ENCODE data around the gene ZNF69.
"Not testable (repeated sequence)": the region's sequence is repeated elsewhere in the genome, so short reads cannot be mapped to it uniquely, and the experiment has no call there.

Gene ZNF69

DNA sequence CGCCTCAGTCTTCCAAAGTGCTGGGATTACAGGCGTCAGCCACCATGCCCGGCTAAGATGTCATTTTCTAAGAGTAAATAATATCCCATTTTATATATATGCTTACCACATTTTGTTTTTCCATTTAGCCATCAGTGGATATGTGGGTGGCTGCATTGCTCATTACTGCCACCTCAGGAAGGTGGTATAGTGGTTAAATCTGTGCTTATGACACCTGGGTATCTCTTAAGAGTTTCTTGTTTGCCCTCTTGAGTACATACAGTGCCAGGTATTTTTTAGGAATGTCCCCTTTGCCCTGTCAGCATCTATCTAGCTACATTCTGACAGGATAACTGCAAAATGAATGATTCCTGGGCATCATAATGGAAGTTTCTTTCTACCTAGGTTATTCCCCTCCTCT lies 14.6 kb downstream of the ZNF69 start:
- no peak for DNase-seq

DNA sequence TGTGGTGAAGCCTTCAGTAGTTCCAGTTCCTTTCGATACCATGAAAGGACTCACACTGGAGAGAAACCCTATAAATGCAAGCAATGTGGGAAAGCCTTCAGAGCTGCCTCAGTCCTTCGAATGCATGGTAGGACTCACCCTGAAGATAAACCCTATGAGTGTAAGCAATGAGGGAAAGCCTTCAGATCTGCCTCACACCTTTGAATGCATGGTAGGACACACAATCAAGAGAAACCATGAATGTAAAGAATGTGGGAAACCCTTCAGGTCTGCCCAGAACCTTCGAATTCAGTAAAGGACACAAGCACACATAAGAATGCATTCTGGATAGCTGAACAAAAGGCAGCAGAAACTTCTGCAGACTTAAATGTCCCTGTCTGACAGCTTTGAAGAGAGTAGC lies 18.3 kb downstream of the ZNF69 start:
- DNase-seq = no peak

DNA sequence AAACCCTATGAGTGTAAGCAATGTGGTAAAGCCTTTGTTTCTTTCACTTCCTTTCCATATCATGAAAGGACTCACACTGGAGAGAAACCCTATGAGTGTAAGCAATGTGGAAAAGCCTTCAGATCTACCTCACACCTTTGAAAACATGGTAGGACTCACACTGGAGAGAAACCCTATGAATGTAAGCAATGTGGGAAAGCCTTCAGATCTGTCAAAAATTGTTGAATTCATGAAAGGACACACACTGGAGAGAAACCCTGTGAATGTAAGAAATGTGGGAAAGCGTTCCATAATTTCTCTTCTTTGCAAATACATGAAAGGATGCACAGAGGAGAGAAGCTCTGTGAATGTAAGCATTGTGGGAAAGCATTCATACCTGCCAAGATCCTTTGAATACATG lies 24.4 kb downstream of the ZNF69 start:
- DNase-seq = not testable (repeated sequence)

DNA sequence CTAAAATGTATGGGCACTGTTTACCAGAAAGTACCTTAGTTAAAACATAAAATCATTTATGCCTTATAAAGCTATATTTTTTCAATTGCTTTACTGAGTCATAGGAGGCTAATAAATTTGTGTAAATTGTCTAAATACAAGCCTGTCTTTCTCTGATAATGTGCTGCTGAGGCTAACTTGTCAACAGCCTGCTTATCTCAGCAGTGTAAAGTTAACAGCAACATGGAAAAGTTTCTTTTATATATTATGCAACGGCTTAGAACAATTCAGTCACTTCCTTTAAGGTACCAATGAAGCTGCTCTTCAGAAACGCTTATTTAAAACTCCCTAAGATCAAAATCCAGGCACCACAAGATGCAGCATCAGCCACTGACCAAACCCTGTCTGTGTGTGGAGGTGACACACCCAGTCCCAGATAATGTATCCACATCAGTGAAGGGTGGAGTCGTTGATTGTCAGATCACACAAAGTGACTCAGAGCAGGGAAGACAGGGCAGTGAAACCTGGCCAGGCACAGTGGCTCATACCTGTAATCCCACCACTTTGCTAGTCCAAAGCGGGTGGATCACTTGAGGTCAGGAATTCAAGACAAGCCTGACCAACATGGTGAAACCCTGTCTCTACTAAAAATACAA lies 27.0 kb downstream of the ZNF69 start:
- not testable (repeated sequence) for DNase-seq

DNA sequence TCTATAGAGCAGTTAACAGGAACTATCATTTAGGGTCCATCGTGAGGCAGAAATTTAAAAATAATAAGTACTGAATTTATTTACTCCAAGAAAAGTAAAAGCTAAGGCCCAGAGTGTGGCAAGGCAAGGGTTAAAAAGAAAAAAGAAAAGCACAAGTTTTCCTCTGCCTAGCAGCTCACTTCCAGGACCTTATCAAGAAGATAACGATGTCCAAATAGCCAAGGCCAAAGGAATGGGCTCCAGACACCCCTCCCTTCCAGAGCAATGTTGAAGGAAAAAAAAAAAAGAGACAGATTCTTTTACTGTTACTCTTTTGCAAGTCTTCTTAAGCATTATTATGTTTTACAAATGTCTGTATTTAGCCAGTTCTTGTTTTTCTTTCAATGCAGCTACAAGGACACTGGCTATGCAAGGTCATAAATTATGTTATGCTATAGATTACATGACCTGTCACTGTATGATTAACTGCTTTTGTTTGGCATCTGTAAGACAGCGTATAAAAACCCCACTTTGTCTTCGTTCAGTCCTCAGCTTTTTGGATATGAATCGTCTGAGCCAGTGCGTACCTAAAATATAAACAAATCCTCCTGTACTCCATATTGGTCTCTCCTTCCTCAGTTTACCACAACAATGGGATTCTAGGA lies 34.4 kb downstream of the ZNF69 start:
- no peak for DNase-seq

DNA sequence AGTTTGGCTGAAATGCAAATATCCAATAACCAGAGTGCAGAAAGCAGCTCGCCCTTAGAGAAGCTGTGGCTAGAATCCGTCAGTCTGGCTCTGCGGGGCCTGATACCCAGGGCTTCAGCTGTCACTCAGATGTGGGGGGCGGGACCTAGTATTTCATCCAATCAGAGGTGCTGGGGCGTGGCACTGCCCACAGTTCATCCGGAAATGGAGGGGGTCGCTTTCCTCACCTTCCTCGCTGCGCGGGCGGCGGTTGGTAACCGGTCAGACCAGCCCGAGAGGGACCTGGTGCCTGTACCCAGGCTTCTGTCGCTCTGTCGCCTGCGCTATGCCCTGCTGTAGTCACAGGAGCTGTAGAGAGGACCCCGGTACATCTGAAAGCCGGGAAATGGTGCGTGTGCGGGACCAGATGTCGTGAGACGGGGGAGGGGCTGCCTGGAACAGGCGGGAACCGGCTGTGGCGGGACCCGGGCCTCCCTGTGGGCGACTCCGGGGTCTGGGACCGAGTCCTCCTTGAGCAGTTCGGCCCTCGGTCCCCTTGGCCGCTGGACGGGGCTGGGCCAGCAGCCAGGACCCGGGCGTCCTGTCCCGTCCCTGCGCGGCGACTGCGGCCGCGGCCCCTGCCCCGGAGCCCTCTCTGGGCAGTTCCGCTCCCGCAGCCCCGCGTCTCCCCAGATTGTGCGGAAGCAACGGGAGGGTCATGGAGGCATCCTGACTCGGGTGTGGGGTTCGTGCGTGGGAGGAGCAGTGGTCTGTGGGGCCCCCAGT lies 37.5 kb downstream of the ZNF69 start, which contains the start of gene ZNF700:
TSS of gene ZNF700 (plus strand) at position 222 of the 765 bp plus-strand sequence. CDS start at position 326, 104 bp downstream.
- peak; percentile 88 to 90 for DNase-seq

DNA sequence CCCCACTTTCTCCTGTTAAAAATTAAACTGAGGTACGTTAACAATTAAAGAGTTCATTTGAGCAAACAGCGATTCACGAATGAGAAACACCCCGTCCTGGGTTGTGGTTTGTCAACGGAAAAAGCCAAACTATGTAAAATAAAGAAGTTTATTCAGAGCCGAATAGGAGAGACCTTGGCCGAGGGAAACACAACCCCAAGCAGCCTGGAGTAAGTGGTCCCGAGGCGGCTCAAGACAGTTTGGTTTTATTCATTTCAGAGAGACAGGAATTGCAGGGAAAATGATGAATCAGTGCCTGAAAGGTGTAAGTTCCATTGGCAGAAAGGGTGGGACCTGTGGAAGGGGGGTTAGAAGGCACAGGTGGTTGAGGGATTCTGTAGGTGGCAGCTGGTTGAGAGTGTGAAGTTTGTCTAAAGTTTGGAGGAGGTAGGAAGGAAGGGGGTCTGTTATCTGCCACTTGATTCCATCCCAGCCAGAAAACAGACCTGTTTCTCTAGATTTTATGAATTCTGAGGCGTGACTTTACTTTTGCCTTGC lies 38.1 kb downstream of the ZNF69 start:
- DNase-seq = not testable (repeated sequence)

DNA sequence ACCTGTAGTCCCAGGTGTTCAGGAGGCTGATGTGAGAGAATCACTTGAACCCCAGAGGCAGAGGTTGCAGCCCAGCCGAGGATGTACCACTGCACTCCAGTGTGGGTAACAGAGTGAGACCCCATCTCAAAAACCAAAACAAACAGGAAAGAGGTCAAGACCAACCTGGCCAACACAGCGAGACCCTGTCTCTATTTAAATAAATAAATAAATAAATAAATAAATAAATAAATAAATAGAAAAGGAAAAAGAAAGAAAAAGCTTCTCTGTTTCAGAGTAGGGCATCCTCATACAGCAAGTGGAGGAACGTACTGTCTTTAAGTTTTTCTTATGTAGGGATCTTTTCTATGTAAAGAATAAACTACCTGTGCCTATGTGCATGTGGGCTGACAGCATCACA lies 39.6 kb downstream of the ZNF69 start:
- no peak for DNase-seq

DNA sequence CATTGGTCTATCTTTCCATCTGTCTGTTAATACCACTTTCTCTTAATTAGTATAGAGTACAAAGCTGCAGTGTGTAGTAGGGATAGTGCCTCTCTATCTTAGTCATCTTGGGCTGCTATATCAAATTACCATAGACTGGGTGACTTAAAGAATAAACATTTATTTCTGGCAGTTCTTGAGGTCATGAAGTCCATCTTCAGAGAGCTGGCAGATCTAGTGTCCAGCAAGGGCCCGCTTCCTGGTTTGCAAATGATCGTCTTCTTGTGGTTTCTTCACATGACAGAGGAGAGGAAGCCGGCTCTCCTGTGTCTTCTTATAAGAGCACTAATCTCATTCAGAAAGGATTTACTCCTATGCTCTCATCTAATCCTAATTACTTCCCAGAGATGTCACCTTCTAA lies 43.5 kb downstream of the ZNF69 start:
- DNase-seq = no peak

DNA sequence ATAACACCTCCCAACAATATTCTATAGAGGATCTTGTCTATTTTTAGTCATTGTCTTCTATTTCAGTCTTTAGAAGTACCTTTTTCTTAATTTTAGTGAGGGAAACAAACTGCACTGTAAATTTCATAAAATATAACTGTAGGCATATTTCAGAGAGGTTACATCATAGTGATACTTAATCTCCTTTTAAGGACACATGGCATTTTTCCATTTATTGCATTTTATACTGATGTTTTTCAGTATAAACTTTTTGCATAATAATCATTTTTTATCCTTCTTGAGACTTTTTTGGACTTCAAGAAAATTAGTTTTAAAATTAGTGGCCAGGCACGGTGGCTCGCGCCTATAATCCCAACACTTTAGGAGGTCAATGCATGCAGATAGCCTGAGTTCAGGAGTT lies 43.9 kb downstream of the ZNF69 start:
- DNase-seq = no peak

DNA sequence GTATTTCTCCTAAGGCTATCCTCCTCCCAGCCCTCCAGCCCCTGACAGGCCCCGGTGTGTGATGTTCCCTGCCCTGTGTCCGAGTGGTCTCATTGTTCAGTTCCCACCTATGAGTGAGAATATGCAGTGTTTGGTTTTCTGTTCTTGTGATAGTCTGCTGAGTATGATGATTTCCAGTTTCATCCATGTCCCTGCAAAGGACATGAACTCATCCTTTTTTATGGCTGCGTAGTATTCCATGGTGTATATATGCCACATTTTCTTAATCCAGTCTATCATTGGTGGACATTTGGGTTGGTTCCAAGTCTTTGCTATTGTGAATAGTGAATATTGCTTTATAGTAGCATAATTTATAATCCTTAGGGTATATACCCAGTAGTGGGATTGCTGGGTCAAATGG lies 48.2 kb downstream of the ZNF69 start:
- DNase-seq = not testable (repeated sequence)

DNA sequence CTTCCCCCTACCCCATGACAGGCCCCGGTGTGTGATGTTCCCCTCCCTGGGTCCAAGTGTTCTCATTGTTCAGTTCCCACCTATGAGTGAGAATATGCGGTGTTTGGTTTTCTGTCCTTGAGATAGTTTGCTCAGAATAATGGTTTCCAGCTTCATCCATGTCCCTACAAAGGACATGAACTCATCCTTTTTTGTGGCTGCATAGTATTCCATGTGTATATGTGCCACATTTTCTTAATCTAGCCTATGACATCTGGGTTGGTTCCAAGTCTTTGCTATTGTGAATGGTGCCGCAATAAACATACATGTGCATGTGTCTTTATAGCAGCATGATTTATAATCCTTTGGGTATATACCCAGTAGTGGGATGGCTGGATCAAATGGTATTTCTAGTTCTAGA lies 50.8 kb downstream of the ZNF69 start:
- DNase-seq = not testable (repeated sequence)

DNA sequence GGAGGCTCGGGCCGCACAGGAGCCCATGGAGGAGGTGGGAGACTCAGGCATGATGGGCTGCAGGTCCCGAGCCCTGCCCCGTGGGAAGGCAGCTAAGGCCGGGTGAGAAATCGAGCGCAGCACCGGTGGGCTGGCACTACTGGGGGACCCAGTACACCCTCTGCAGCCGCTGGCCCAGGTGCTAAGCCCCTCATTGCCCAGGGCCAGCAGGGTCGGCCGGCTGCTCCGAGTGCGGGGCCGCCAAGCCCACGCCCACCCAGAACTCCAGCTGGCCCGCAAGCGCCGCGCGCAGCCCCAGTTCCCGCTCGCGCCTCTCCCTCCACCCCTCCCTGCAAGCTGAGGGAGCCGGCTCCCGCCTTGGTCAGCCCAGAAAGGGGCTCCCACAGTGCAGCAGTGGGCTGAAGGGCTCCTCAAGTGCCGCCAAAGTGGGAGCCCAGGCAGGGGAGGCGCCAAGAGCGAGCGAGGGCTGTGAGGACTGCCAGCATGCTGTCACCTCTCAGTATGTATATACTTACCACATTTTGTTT lies 53.8 kb downstream of the ZNF69 start:
- DNase-seq = not testable (repeated sequence)

DNA sequence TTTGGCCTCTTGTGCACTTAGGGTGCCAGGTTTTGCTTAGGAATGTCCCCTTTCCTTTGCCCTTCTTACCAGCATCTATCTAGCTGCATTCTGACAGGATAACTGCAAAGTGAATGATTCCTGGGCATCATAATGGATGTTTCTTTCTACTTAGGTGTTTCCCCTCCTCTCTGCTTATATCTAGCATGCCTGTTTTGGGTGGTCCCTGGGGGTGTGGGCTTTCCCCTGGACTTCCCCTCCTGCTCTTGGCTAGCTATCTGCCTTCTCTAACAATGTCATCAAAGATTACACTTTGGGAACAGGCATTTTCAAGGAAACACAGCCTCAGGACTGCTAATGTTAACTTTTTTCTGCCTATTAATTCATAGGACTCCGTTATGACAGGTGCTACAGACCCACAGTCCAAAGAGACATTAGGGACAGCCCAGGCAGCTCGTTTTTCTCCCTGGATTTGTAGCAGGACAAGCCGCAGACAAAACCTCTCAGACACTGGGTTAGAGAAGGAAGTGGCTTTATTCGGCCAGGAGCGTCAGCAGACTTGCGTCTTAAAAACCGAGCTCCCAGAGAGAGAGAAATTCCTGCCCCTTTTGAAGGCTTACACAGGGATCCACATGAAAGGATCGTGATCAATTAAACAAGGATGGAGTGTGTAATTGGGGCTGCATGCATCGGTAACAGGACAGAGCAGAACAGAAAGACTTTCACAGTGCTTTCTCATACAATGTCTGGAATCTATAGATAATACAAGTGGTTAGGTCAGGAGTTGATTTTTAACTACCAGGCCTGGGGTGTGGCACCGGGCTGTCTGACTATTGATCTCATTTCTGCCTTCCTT lies 54.6 kb downstream of the ZNF69 start:
- DNase-seq = no peak

DNA sequence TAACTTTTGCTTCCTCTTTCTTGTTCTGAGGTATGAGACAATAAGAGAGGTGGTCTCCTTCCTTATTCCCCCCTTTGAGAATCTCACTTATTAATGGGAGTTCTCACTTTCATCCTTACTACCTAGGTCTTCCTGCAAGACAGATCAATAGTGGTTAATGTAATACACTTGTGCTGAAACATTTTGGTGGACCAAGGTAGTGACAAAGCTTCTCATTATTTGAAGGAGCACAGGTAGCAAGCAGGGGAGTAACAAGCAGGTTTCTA lies 55.2 kb downstream of the ZNF69 start:
- no peak for DNase-seq

DNA sequence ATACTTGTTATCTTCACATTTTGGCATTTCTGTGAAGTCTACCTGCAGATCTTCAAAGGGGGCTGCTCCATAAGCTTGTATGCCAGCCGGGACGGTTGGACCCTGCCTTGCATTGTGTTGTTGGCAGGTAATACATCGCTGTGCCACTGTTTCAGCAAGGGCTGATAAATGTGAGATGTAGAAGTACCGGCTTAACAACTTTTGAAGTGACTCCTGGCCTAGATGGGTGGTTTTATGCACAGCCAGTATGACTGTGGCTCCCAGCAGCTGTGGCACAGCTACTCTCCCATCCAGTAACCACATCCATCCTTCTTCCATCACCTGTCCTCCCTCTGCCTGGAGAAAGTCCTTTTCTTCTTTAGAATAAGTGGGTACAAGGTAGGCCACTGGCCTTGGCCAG lies 57.1 kb downstream of the ZNF69 start:
- DNase-seq = no peak

DNA sequence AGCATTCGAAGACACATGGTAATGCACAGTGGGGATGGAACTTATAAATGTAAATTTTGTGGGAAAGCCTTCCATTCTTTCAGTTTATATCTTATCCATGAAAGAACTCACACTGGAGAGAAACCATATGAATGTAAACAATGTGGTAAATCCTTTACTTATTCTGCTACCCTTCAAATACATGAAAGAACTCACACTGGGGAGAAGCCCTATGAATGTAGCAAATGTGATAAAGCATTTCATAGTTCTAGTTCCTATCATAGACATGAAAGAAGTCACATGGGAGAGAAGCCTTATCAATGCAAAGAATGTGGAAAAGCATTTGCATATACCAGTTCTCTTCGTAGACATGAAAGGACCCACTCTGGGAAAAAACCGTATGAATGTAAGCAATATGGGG lies 61.1 kb downstream of the ZNF69 start:
- no peak for DNase-seq

DNA sequence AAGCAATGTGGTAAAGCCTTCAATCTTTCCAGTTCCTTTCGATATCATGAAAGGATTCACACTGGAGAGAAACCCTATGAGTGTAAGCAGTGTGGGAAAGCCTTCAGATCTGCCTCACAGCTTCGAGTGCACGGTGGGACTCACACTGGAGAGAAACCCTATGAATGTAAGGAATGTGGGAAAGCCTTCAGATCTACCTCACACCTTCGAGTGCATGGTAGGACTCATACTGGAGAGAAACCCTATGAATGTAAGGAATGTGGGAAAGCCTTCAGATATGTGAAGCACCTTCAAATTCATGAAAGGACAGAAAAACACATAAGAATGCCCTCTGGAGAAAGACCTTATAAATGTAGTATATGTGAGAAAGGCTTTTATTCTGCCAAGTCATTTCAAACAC lies 61.6 kb downstream of the ZNF69 start:
- DNase-seq = no peak

DNA sequence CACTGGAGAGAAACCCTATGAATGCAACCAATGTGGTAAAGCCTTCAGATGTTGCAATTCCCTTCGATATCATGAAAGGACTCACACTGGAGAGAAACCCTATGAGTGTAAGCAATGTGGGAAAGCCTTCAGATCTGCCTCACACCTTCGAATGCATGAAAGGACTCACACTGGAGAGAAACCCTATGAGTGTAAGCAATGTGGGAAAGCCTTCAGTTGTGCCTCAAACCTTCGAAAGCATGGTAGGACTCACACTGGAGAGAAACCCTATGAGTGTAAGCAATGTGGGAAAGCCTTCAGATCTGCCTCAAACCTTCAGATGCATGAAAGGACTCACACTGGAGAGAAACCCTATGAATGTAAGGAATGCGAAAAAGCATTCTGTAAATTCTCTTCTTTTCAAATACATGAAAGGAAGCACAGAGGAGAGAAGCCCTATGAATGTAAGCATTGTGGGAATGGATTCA lies 62.1 kb downstream of the ZNF69 start:
- DNase-seq = not testable (repeated sequence)

DNA sequence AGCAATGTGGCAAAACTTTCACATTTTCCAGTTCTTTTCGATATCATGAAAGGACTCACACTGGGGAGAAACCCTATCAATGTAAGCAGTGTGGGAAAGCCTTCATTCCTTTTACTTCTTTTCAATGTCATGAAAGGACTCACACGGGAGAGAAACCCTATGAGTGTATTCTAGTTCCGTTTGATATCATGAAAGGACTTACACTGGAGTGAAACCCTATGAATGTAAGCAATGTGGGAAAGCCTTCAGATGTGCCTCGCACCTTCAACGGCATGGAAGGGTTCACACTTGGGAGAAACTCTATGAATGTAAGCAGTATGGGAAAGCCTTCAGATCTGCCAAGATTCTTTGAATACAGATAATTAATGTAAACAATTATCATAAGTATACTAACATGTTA lies 62.7 kb downstream of the ZNF69 start:
- DNase-seq = no peak
